Endothelial cell of umbilical vein (primary cell): ENCODE measurements around the gene KIAA0232. TPM values are rescaled to one million over a fixed set of nuclear protein-coding genes. Genes with fewer than 3 reads are reported as not detected.

Source experiments
- BruUV-seq: library from RNA; stranded (reverse); fragments of 400-500 nt; replicated peaks from 2 replicates; lab custom pipeline; 2021; lab: Mats Ljungman, UMichigan
- CTCF ChIA-PET: fragments of 300-600, 350-600 bp; sonication (Branson Sonifier 250); formaldehyde crosslinking; loops from one replicate; lab custom pipeline; 2021; ENCODE audit warnings: antibody characterized with exemption, inconsistent platforms; lab: Charles Lee
- POLR2A ChIA-PET: fragments of 300-600, 350-600 bp; sonication (Branson Sonifier 250); formaldehyde crosslinking; loops from one replicate; lab custom pipeline; 2021; ENCODE audit warnings: antibody characterized with exemption, inconsistent platforms; lab: Charles Lee
- DNase-seq: peaks from one replicate; pipeline ENCODE4 v3.0.0-alpha.2; 2011; ENCODE audit warnings: low read depth, low spot score
- FAIRE-seq: peaks from 2 replicates; lab custom pipeline; 2011; peaks lifted over from hg19 to GRCh38; lab: Jason Lieb, UNC
- H2AFZ ChIP-seq: 2 replicates; pipeline ENCODE4 v1.6.0; 2012; ENCODE audit warnings: low read depth, low read length, control low read depth, inconsistent platforms
- H3K27ac ChIP-seq: 2 replicates; pipeline ENCODE4 v1.5.1; 2011; ENCODE audit warnings: low read depth, mild to moderate bottlenecking, control low read depth, low read length, moderate library complexity; ENCODE audit not compliant: insufficient read depth
- H3K27me3 ChIP-seq, 2 experiments: 2 replicates each; pipeline versions ENCODE4 v1.6.0 to v1.6.1; 2011; ENCODE audit warnings: low read length in 2 of 2, mixed read lengths in 1 of 2; ENCODE audit not compliant: control insufficient read depth in 2 of 2, insufficient read depth in 2 of 2
- H3K36me3 ChIP-seq, 2 experiments: 2 replicates in 1 of 2; 3 replicates in 1 of 2; pipeline ENCODE4 v1.5.1; 2011; ENCODE audit warnings: low read length in 2 of 2, mild to moderate bottlenecking in 1 of 2, moderate library complexity in 1 of 2; ENCODE audit not compliant: control insufficient read depth in 2 of 2, insufficient read depth in 2 of 2; ENCODE audit errors: extremely low read depth in 1 of 2
- H3K4me1 ChIP-seq: 3 replicates; pipeline ENCODE4 v1.5.1; 2011; ENCODE audit warnings: mild to moderate bottlenecking, low read length; ENCODE audit not compliant: control insufficient read depth, insufficient read depth; ENCODE audit errors: extremely low read depth
- H3K4me2 ChIP-seq: 2 replicates; pipeline ENCODE4 v1.6.1; 2011; ENCODE audit warnings: low read length, control low read depth, mixed read lengths; ENCODE audit not compliant: insufficient read depth
- H3K4me3 ChIP-seq, 3 experiments: fragments of 200-600 bp in 1 of 3; sonication (generic), shearing (Covaris generic) in 1 of 3; replicated peaks in 1 of 3; 2 replicates each; pipeline ENCODE4 v1.5.1; 2011 to 2016; ENCODE audit warnings: control low read depth in 3 of 3, low read length in 3 of 3, mild to moderate bottlenecking in 2 of 3, inconsistent platforms in 1 of 3, low read depth in 1 of 3, moderate library complexity in 1 of 3; ENCODE audit not compliant: insufficient read depth in 1 of 3
- H3K79me2 ChIP-seq: 2 replicates; pipeline ENCODE4 v1.6.0; 2012; ENCODE audit warnings: low read length, inconsistent platforms; ENCODE audit not compliant: control insufficient read depth, insufficient read depth
- H3K9ac ChIP-seq: replicated peaks from 2 replicates; pipeline ENCODE3; 2011; ENCODE audit warnings: low read length, control low read depth; ENCODE audit not compliant: insufficient read depth; ENCODE audit errors: extremely low read depth
- H3K9me1 ChIP-seq: replicated peaks from 3 replicates; pipeline ENCODE4 v1.6.0; 2011; ENCODE audit warnings: mild to moderate bottlenecking, low read length; ENCODE audit not compliant: control insufficient read depth, insufficient read depth; ENCODE audit errors: extremely low read depth
- H3K9me3 ChIP-seq: replicated peaks from 2 replicates; pipeline ENCODE4 v1.5.1; 2012; ENCODE audit warnings: low read length, inconsistent platforms; ENCODE audit not compliant: control insufficient read depth, insufficient read depth
- H4K20me1 ChIP-seq: replicated peaks from 2 replicates; pipeline ENCODE3; 2011; ENCODE audit warnings: mild to moderate bottlenecking, low read length; ENCODE audit not compliant: control insufficient read depth, insufficient read depth; ENCODE audit errors: extremely low read depth
- EZH2 ChIP-seq: IDR thresholded peaks from 2 replicates; pipeline ENCODE4 v1.6.1; 2012; ENCODE audit warnings: borderline replicate concordance, low read depth, mild to moderate bottlenecking, moderate library complexity, low read length, inconsistent platforms; ENCODE audit not compliant: severe bottlenecking
- FOS ChIP-seq: IDR thresholded peaks from 2 replicates; pipeline ENCODE4 v1.6.1; 2011; ENCODE audit warnings: mild to moderate bottlenecking, low read length, moderate library complexity, borderline replicate concordance; ENCODE audit not compliant: insufficient read depth
- GATA2 ChIP-seq: IDR thresholded peaks from 2 replicates; pipeline ENCODE4 v1.7.0; 2011; ENCODE audit warnings: low read depth, mild to moderate bottlenecking, moderate library complexity, mixed read lengths, low read length; ENCODE audit not compliant: insufficient read length, insufficient read depth
- JUN ChIP-seq: IDR thresholded peaks from 2 replicates; pipeline ENCODE4 v1.6.1; 2011; ENCODE audit warnings: borderline replicate concordance, low read depth; ENCODE audit not compliant: insufficient read length, insufficient read depth
- MAX ChIP-seq: IDR thresholded peaks from 2 replicates; pipeline ENCODE4 v1.6.1; 2011; ENCODE audit not compliant: insufficient read depth, insufficient read length
- MYC ChIP-seq: IDR thresholded peaks from one replicate; pipeline ENCODE4 v1.6.1; 2011; ENCODE audit warnings: mild to moderate bottlenecking, low read depth, low read length
- POLR2A ChIP-seq: IDR thresholded peaks from 2 replicates; pipeline ENCODE4 v1.6.1; 2012; ENCODE audit warnings: low read depth, mild to moderate bottlenecking, control low read depth, low read length
- POLR2AphosphoS5 ChIP-seq: IDR thresholded peaks from 2 replicates; pipeline ENCODE4 v1.6.1; 2012; ENCODE audit warnings: low read depth, mild to moderate bottlenecking, control low read depth, low read length, moderate library complexity; ENCODE audit not compliant: insufficient read depth
- dilution Hi-C: fragments of 300-500 bp; cut with MboI; formaldehyde crosslinking; loops from one replicate; pipeline ENCODE4 v1.15.0; 2019; ENCODE audit warnings: low sequenced_read_pairs; ENCODE audit not compliant: extremely low pct_ligation_motif_present
- intact Hi-C: fragments of 100-400 bp; cut with micrococcal nuclease; formaldehyde crosslinking; loops from one replicate; pipeline ENCODE4 v1.10.0; 2022
- polyA plus RNA-seq, 4 experiments: library from polyadenylated mRNA; depleted of rRNA in 3 of 4; stranded (reverse) in 3 of 4; unstranded in 1 of 4; fragments of >200 nt; gene quantifications; 2 replicates each; pipeline versions ENCODE4 v1.2.1 to v1.2.3, GENCODE V29; 2011 to 2012; ENCODE audit warnings: missing spikeins in 1 of 4
- total RNA-seq: library from RNA; stranded (reverse); gene quantifications from 2 replicates; pipeline ENCODE4 v1.2.3, GENCODE V29; 2021
- TF ChIP-seq, protein P1 (sequence below), 2 donors: IDR thresholded peaks; 1 replicate in 1 of 2; 2 replicates in 1 of 2; pipeline ENCODE4 v1.5.1; 2011; ENCODE audit warnings: low read length in 2 of 2, mild to moderate bottlenecking in 2 of 2, moderate library complexity in 2 of 2, control low read depth in 1 of 2, inconsistent platforms in 1 of 2, low read depth in 1 of 2; ENCODE audit not compliant: insufficient read depth in 1 of 2; ENCODE audit errors: extremely low read depth in 1 of 2

The KIAA0232 gene
- total and polyA plus RNA-seq, 2 donors (not counting 3 experiments of a cell fraction or from before 2014, with no cell fraction given): 5.3 to 18.4 TPM

DNA sequence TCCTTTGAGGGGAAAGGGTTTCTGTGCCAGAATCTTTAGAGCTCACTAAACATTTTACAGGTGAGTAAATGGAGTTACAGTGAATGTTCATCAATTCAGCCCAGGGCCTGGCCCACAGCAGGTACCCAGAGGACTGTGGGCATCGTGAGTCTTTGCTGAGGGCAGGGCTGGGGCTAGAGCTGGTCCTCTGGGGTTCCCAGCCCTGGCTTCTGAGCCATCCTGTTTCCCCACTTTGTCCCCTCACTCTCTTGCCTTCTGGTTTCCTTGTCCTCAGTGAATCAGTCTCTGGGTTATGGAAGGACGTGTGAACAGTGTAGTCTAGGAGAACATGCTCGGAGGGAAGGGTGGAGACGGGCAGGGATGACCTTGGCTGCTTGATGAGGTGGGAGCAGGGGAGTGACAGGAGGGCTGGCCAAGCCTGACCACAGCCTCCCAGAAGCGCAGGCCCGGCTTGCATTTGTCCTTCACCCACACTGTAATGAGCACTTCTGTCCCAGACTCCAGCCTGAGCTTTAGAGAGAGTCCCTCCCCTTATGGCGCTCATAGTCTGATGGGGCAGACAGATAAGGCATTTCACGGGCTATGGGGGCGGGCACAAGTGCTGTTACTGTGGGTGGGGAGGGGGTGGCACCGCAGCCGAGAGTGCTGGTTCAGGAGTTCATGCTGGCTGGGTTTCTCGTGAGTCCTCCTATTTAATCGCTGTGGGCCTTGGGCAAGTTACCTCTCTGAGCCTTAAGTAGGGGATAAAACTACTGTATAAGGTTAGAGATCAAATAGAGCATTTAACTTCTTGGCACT is 144.4 kb downstream of the KIAA0232 start:
- H3K27ac ChIP-seq: no peak overlapping the region
- no peaks in the 10 kb centered on the region for H3K9me1 ChIP-seq
- FAIRE-seq (no peak), DNase-seq (no peak)
- POLR2A ChIA-PET: no interaction called here
- H3K4me3 ChIP-seq: no peak overlapping the region
- CTCF ChIA-PET: interaction anchor here (0.8 to 1.0 kb wide), 3 partner anchors 15 to 47 kb away, joined by 3 to 4 read pairs (median 3); no protein-coding TSS in a partner anchor
- H3K4me2 ChIP-seq: no peak overlapping the region
- no peak overlapping the region for H2AFZ ChIP-seq
- dilution Hi-C loops: no loop called here
- no peaks in the 10 kb centered on the region for H3K4me1 ChIP-seq
- H3K36me3 ChIP-seq: peaks cover 3 to 11% of the 10 kb centered on the region in 2 experiments
- no peaks in the 10 kb centered on the region for H3K79me2 ChIP-seq
- TF ChIP-seq GATA2: no peak
- no peak for TF ChIP-seq POLR2A
- no peak for TF ChIP-seq EZH2
- TF ChIP-seq POLR2AphosphoS5: no peak
- TF ChIP-seq, protein P1, sequence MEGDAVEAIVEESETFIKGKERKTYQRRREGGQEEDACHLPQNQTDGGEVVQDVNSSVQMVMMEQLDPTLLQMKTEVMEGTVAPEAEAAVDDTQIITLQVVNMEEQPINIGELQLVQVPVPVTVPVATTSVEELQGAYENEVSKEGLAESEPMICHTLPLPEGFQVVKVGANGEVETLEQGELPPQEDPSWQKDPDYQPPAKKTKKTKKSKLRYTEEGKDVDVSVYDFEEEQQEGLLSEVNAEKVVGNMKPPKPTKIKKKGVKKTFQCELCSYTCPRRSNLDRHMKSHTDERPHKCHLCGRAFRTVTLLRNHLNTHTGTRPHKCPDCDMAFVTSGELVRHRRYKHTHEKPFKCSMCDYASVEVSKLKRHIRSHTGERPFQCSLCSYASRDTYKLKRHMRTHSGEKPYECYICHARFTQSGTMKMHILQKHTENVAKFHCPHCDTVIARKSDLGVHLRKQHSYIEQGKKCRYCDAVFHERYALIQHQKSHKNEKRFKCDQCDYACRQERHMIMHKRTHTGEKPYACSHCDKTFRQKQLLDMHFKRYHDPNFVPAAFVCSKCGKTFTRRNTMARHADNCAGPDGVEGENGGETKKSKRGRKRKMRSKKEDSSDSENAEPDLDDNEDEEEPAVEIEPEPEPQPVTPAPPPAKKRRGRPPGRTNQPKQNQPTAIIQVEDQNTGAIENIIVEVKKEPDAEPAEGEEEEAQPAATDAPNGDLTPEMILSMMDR (IDR thresholded peaks at IDR 0.05; ENCODE audit: extremely low read depth in 1 of 2, insufficient read depth in 1 of 2, low read depth in 1 of 2, low read length in 2 of 2): no peak
- no peak for TF ChIP-seq MAX
- TF ChIP-seq FOS: no peak
- no peak for TF ChIP-seq MYC
- TF ChIP-seq JUN: no peak
- H4K20me1 ChIP-seq: no peaks in the 10 kb centered on the region
- H3K9me3 ChIP-seq: no peaks in the 10 kb centered on the region
- no peaks in the 10 kb centered on the region for H3K27me3 ChIP-seq
- no peak overlapping the region for H3K9ac ChIP-seq
- no TSS peak for BruUV-seq
- intact Hi-C loops: no loop called here
